Lower lobe of right lung (tissue), 2 donors: ENCODE results near the gene GPR155. TPM values are rescaled to one million over a fixed set of nuclear protein-coding genes. Genes with fewer than 3 reads are reported as not detected.

ENCODE experiments used
- ATAC-seq, 2 donors: fragments of 200-7000 bp; cut with Tn5 transposase; one replicate each; pipeline ENCODE4 v1.9.1; 2020 to 2022; ENCODE audit warnings: mild to moderate bottlenecking in 2 of 2, moderate library complexity in 2 of 2
- DNase-seq: peaks from one replicate; pipeline ENCODE4 v3.0.0-alpha.2; 2020
- H3K27ac ChIP-seq: fragments of 200-600 bp; one replicate; pipeline ENCODE4 v1.8.0; 2022
- H3K27me3 ChIP-seq: fragments of 200-600 bp; one replicate; pipeline ENCODE4 v1.8.0; 2022; ENCODE audit warnings: low read depth
- H3K36me3 ChIP-seq: fragments of 200-600 bp; one replicate; pipeline ENCODE4 v1.8.0; 2022; ENCODE audit warnings: mild to moderate bottlenecking
- H3K4me1 ChIP-seq: fragments of 200-600 bp; one replicate; pipeline ENCODE4 v1.8.0; 2022
- H3K4me3 ChIP-seq: fragments of 200-600 bp; one replicate; pipeline ENCODE4 v1.8.0; 2022; ENCODE audit warnings: mild to moderate bottlenecking
- H3K9me3 ChIP-seq: fragments of 200-600 bp; one replicate; pipeline ENCODE4 v1.8.0; 2022
- CTCF ChIP-seq: fragments of 200-600 bp; IDR thresholded peaks from one replicate; pipeline ENCODE4 v1.8.0; 2022; ENCODE audit warnings: antibody characterized with exemption, mild to moderate bottlenecking
- intact Hi-C: fragments of 100-400 bp; cut with DNase I; formaldehyde crosslinking; loops from one replicate; pipeline ENCODE4 v1.11.0; 2022
- total RNA-seq: library from RNA; stranded (reverse); fragmentation: NEBNext Ultra II Directional; extraction: Animal tissue kit (Norgen Biotek cat#: 25700); gene quantifications from one replicate; pipeline ENCODE4 v1.2.1, GENCODE V29; 2021
- donor health status: DM: no; HTN: yes; CAD: no; lungs with severe emphysema.

The GPR155 gene
- total RNA-seq, 1 donor from 2014 or later: 6.2 TPM

- H3K9me3 ChIP-seq: no peaks in the 10 kb centered on the region
- H3K36me3 ChIP-seq: peaks cover 79% of the 10 kb centered on the region
- intact Hi-C loops: no loop called here
- no peak for TF ChIP-seq CTCF
- ATAC-seq (peak; percentile 39 to 41), DNase-seq (no peak)
- H3K27me3 ChIP-seq: no peaks in the 10 kb centered on the region
- no peak overlapping the region for H3K27ac ChIP-seq
- H3K4me3 ChIP-seq: no peak overlapping the region
- no peaks in the 10 kb centered on the region for H3K4me1 ChIP-seq
Measured at GRCh38 chr2:174383796-174384195, 103.0 kb downstream of the GPR155 start.

Other genes with a start within 250 kb of the GPR155 start
- gene OLA1, start 238.5 kb downstream of the GPR155 start, total RNA-seq: 49.8 TPM
- not detected for gene SP9, start 152.1 kb downstream of the GPR155 start, total RNA-seq
- gene SCRN3, start 91.3 kb downstream of the GPR155 start, total RNA-seq: 27.4 TPM
- 84.4 TPM for gene WIPF1, start 110.8 kb upstream of the GPR155 start, total RNA-seq